BJ (cell line): ENCODE measurements around the gene RAB8B. TPM values are rescaled to one million over a fixed set of nuclear protein-coding genes. Genes with fewer than 3 reads are reported as not detected.
"Not testable (repeated sequence)": the region's sequence is repeated elsewhere in the genome, so short reads cannot be mapped to it uniquely, and the experiment has no call there.

Experiments used
- CTCF ChIA-PET: fragments of 350-600 bp; formaldehyde crosslinking; extraction: SDS; loops from one replicate; lab custom pipeline; 2021; ENCODE audit warnings: antibody characterized with exemption, inconsistent platforms; lab: Yijun Ruan, JAX
- POLR2A ChIA-PET: fragments of 300-600 bp; sonication (Branson Sonifier 250); formaldehyde crosslinking; extraction: SDS; loops from one replicate; lab custom pipeline; 2021; ENCODE audit warnings: antibody characterized with exemption; lab: Charles Lee
- DNase-seq: peaks from one replicate; pipeline ENCODE4 v3.0.0-alpha.2; 2011; ENCODE audit warnings: low read depth
- H3K27me3 ChIP-seq: 2 replicates; pipeline ENCODE4 v1.6.0; 2011; ENCODE audit warnings: low read length; ENCODE audit not compliant: control insufficient read depth, insufficient read depth
- H3K36me3 ChIP-seq: 2 replicates; pipeline ENCODE4 v1.5.1; 2011; ENCODE audit warnings: low read length; ENCODE audit not compliant: control insufficient read depth, insufficient read depth
- H3K4me3 ChIP-seq: 2 replicates; pipeline ENCODE4 v1.5.1; 2011; ENCODE audit warnings: low read depth, mild to moderate bottlenecking, control low read depth, low read length
- CTCF ChIP-seq: IDR thresholded peaks from 2 replicates; pipeline ENCODE4 v1.5.1; 2011; ENCODE audit warnings: low read depth, mild to moderate bottlenecking, control low read depth, inconsistent platforms, low read length, moderate library complexity; ENCODE audit not compliant: insufficient read depth
- polyA plus RNA-seq: library from polyadenylated mRNA; depleted of rRNA; stranded (reverse); fragments of >200 nt; gene quantifications from 2 replicates; pipeline ENCODE4 v1.2.3, GENCODE V29; 2011

Gene RAB8B
- polyA plus RNA-seq, 1 experiment: 16.4 TPM

GRCh38 chr15:63203451-63204090 lies 14.2 kb downstream of the RAB8B start:
- ChIA-PET POLR2A (no interaction called here), CTCF (interaction anchor here (1.2 kb wide), 1 partner anchor 13 kb away, joined by 3 read pairs; no protein-coding TSS in a partner anchor)
- H3K27me3 ChIP-seq: no peaks in the 10 kb centered on the region
- no peak overlapping the region for H3K4me3 ChIP-seq
- H3K36me3 ChIP-seq: no peaks in the 10 kb centered on the region
- no peak for TF ChIP-seq CTCF
- DNase-seq: no peak

- Histone ChIP-seq H3K36me3 (no peaks in the 10 kb centered on the region), H3K27me3 (no peaks in the 10 kb centered on the region), H3K4me3 (no peak overlapping the region)
- CTCF ChIA-PET: interaction anchor here (1.8 kb wide), 1 partner anchor 10 kb away, joined by 4 read pairs; no protein-coding TSS in a partner anchor
- POLR2A ChIA-PET: no interaction called here
- TF ChIP-seq CTCF: no peak
- no peak for DNase-seq
Measured at GRCh38 chr15:63206079-63206478, 16.7 kb downstream of the RAB8B start.

GRCh38 chr15:63208824-63209223 lies 19.4 kb downstream of the RAB8B start:
- CTCF ChIA-PET: interaction anchor here (0.6 kb wide), 1 partner anchor 377 kb away, joined by 3 read pairs; no protein-coding TSS in a partner anchor
- H3K4me3 ChIP-seq, POLR2A ChIA-PET, H3K27me3 ChIP-seq, H3K36me3 ChIP-seq, DNase-seq: not testable (repeated sequence)

GRCh38 chr15:63210151-63211091 lies 21.0 kb downstream of the RAB8B start:
- ChIA-PET POLR2A (interaction anchor here (0.6 kb wide), 1 partner anchor 54 kb away, joined by 3 read pairs; no protein-coding TSS in a partner anchor), CTCF (interaction anchor here (0.8 to 1.8 kb wide), 3 partner anchors 13 to 80 kb away, joined by 3 to 12 read pairs (median 4); no protein-coding TSS in a partner anchor)
- no peaks in the 10 kb centered on the region for H3K36me3 ChIP-seq
- TF ChIP-seq CTCF: no peak
- H3K4me3 ChIP-seq: no peak overlapping the region
- no peak for DNase-seq
- H3K27me3 ChIP-seq: no peaks in the 10 kb centered on the region

- Histone ChIP-seq H3K4me3 (no peak overlapping the region), H3K36me3 (no peaks in the 10 kb centered on the region), H3K27me3 (no peaks in the 10 kb centered on the region)
- ChIA-PET POLR2A (interaction anchor here (0.6 kb wide), 1 partner anchor 55 kb away, joined by 3 read pairs; no protein-coding TSS in a partner anchor), CTCF (interaction anchor here (0.8 to 1.8 kb wide), 3 partner anchors 14 to 79 kb away, joined by 3 to 12 read pairs (median 4); no protein-coding TSS in a partner anchor)
- TF ChIP-seq CTCF: no peak
- no peak for DNase-seq
Measured at GRCh38 chr15:63211092-63211490, 21.7 kb downstream of the RAB8B start.
